Measurements from ENCODE around the gene RGS6. TPM values are rescaled to one million over a fixed set of nuclear protein-coding genes. Genes with fewer than 3 reads are reported as not detected.

RGS6 gene
- total RNA-seq, 2 experiments from 2014 or later = not detected

GRCh38 chr14:72033365-72033764 lies 101.1 kb downstream of the RGS6 start:
- no peaks in the 10 kb centered on the region for H4K20me1 ChIP-seq (ENCODE audit: insufficient read depth, low read length)
- no peaks in the 10 kb centered on the region for H3K36me3 ChIP-seq (ENCODE audit: insufficient read depth, low read length)
- H2AFZ ChIP-seq (ENCODE audit: low read length) = no peak overlapping the region
- no peaks in the 10 kb centered on the region for H3K9me2 ChIP-seq (ENCODE audit: insufficient read depth, low read length)
- intact Hi-C loops (cut with micrococcal nuclease; ENCODE audit: unreplicated experiment) = no loop called here
- no peaks in the 10 kb centered on the region for H3K79me2 ChIP-seq (ENCODE audit: insufficient read depth, low read depth, low read length)
- no peaks in the 10 kb centered on the region for H3K4me1 ChIP-seq (ENCODE audit: insufficient read depth, low read length, poor library complexity, severe bottlenecking)
- H3K4me2 ChIP-seq (ENCODE audit: low read length) = no peak overlapping the region
- no peak for DNase-seq (ENCODE audit: low spot score)
- no peaks in the 10 kb centered on the region for H3K9me3 ChIP-seq (ENCODE audit: low read length)
- H3K4me3 ChIP-seq (ENCODE audit: low read depth, low read length, poor library complexity, severe bottlenecking) = no peak overlapping the region
- ChIA-PET CTCF (ENCODE audit: unreplicated experiment) (no interaction called here), POLR2A (no interaction called here)
- BruUV-seq (replicated peaks) = no TSS peak
- TF ChIP-seq CTCF (conservative IDR thresholded peaks at IDR 0.05; ENCODE audit: low read length) = no peak
- TF ChIP-seq EZH2phosphoT487 (IDR thresholded peaks at IDR 0.05; ENCODE audit: borderline replicate concordance, low read depth, low read length) = no peak
- H3K27ac ChIP-seq (ENCODE audit: low read depth, low read length, poor library complexity, severe bottlenecking) = no peak overlapping the region

- Histone ChIP-seq H2AFZ (ENCODE audit: low read length) (no peak overlapping the region), H3K4me1 (ENCODE audit: insufficient read depth, low read length, poor library complexity, severe bottlenecking) (no peaks in the 10 kb centered on the region), H3K9me2 (ENCODE audit: insufficient read depth, low read length) (no peaks in the 10 kb centered on the region), H4K20me1 (ENCODE audit: insufficient read depth, low read length) (no peaks in the 10 kb centered on the region), H3K27ac (ENCODE audit: low read depth, low read length, poor library complexity, severe bottlenecking) (no peak overlapping the region), H3K79me2 (ENCODE audit: insufficient read depth, low read depth, low read length) (no peaks in the 10 kb centered on the region), H3K4me3 (ENCODE audit: low read depth, low read length, poor library complexity, severe bottlenecking) (no peak overlapping the region), H3K4me2 (ENCODE audit: low read length) (no peak overlapping the region), H3K36me3 (ENCODE audit: insufficient read depth, low read length) (no peaks in the 10 kb centered on the region), H3K9me3 (ENCODE audit: low read length) (no peaks in the 10 kb centered on the region)
- TF ChIP-seq CTCF (conservative IDR thresholded peaks at IDR 0.05; ENCODE audit: low read length) (no peak), EZH2phosphoT487 (IDR thresholded peaks at IDR 0.05; ENCODE audit: borderline replicate concordance, low read depth, low read length) (no peak)
- ChIA-PET POLR2A (no interaction called here), CTCF (ENCODE audit: unreplicated experiment) (interaction anchor here (0.6 kb wide), 1 partner anchor 68 kb away, joined by 5 read pairs; no protein-coding TSS in a partner anchor)
- DNase-seq (ENCODE audit: low spot score) = no peak
- intact Hi-C loops (cut with micrococcal nuclease; ENCODE audit: unreplicated experiment) = no loop called here
- no TSS peak for BruUV-seq (replicated peaks)
Measured at GRCh38 chr14:72040528-72040927, 108.3 kb downstream of the RGS6 start.

GRCh38 chr14:72045271-72045670 lies 113.0 kb downstream of the RGS6 start:
- H3K4me2 ChIP-seq (ENCODE audit: low read length) = no peak overlapping the region
- no TSS peak for BruUV-seq (replicated peaks)
- H4K20me1 ChIP-seq (ENCODE audit: insufficient read depth, low read length) = no peaks in the 10 kb centered on the region
- H3K27ac ChIP-seq (ENCODE audit: low read depth, low read length, poor library complexity, severe bottlenecking) = no peak overlapping the region
- H3K4me3 ChIP-seq (ENCODE audit: low read depth, low read length, poor library complexity, severe bottlenecking) = no peak overlapping the region
- intact Hi-C loops (cut with micrococcal nuclease; ENCODE audit: unreplicated experiment) = no loop called here
- POLR2A ChIA-PET = interaction anchor here (1.0 kb wide), 1 partner anchor 13 kb away, joined by 4 read pairs; no protein-coding TSS in a partner anchor
- H3K9me2 ChIP-seq (ENCODE audit: insufficient read depth, low read length) = no peaks in the 10 kb centered on the region
- H3K9me3 ChIP-seq (ENCODE audit: low read length) = no peaks in the 10 kb centered on the region
- no peaks in the 10 kb centered on the region for H3K4me1 ChIP-seq (ENCODE audit: insufficient read depth, low read length, poor library complexity, severe bottlenecking)
- no peak for TF ChIP-seq EZH2phosphoT487 (IDR thresholded peaks at IDR 0.05; ENCODE audit: borderline replicate concordance, low read depth, low read length)
- CTCF ChIA-PET (ENCODE audit: unreplicated experiment) = no interaction called here
- no peak overlapping the region for H2AFZ ChIP-seq (ENCODE audit: low read length)
- DNase-seq (ENCODE audit: low spot score) = no peak
- H3K79me2 ChIP-seq (ENCODE audit: insufficient read depth, low read depth, low read length) = no peaks in the 10 kb centered on the region
- H3K36me3 ChIP-seq (ENCODE audit: insufficient read depth, low read length) = no peaks in the 10 kb centered on the region

Measured in OCI-LY7 (cell line).